Vagina (tissue), 2 donors: Measurements from ENCODE around the gene ABCG4. TPM values are rescaled to one million over a fixed set of nuclear protein-coding genes. Genes with fewer than 3 reads are reported as not detected.

Source experiments
- DNase-seq, 2 donors: peaks; one replicate each; pipeline ENCODE4 v3.0.0-alpha.2; 2017; ENCODE audit errors: extremely low spot score in 2 of 2
- H3K27ac ChIP-seq: fragments of 200-600 bp; sonication (generic); one replicate; pipeline ENCODE4 v1.5.1; 2019
- H3K27me3 ChIP-seq: fragments of 200-600 bp; sonication (generic); one replicate; pipeline ENCODE4 v1.5.1; 2019
- H3K36me3 ChIP-seq, 2 donors: fragments of 200-600 bp; sonication (generic); one replicate each; pipeline ENCODE4 v1.5.1; 2017 to 2019
- H3K4me1 ChIP-seq: fragments of 200-600 bp; sonication (generic); one replicate; pipeline ENCODE4 v1.5.1; 2019
- H3K4me3 ChIP-seq, 2 donors: fragments of 200-600 bp; sonication (generic); 1 replicate in 1 of 2; 2 replicates in 1 of 2; pipeline ENCODE4 v1.5.1; 2016 to 2019
- H3K9me3 ChIP-seq: fragments of 200-600 bp; sonication (generic); one replicate; pipeline ENCODE4 v1.5.1; 2019
- CTCF ChIP-seq, 3 experiments: fragments of 450-650 bp in 2 of 3; fragments of 200-600 bp in 1 of 3; sonication (generic) in 1 of 3; IDR thresholded peaks; one replicate each; pipeline ENCODE4 v1.5.1; 2017 to 2019; ENCODE audit warnings: antibody characterized with exemption in 3 of 3, mild to moderate bottlenecking in 2 of 3, moderate library complexity in 2 of 3
- POLR2A ChIP-seq, 2 donors: fragments of 450-650 bp; IDR thresholded peaks; one replicate each; pipeline ENCODE4 v1.6.1; 2017; ENCODE audit warnings: antibody characterized with exemption in 2 of 2, mild to moderate bottlenecking in 2 of 2, moderate library complexity in 2 of 2
- POLR2AphosphoS5 ChIP-seq, 2 donors: sonication (generic); formaldehyde crosslinking; IDR thresholded peaks; one replicate each; pipeline ENCODE4 v1.9.0; 2017; ENCODE audit warnings: antibody characterized with exemption in 2 of 2, mild to moderate bottlenecking in 2 of 2, low read depth in 1 of 2; ENCODE audit not compliant: insufficient read depth in 1 of 2
- intact Hi-C: fragments of 100-400 bp; cut with DNase I; formaldehyde crosslinking; loops from one replicate; pipeline ENCODE4 v1.15.1; 2023
- total RNA-seq: library from RNA; depleted of rRNA; stranded (reverse); fragments of >200 nt; gene quantifications from one replicate; pipeline ENCODE4 v1.2.3, GENCODE V29; 2016

The ABCG4 gene
- total RNA-seq, 1 donor from 2014 or later: 3.2 TPM

GRCh38 chr11:119175493-119176077, 26.7 kb downstream of the ABCG4 start:
- Histone ChIP-seq H3K9me3 (no peaks in the 10 kb centered on the region), H3K4me1 (no peaks in the 10 kb centered on the region), H3K27me3 (no peaks in the 10 kb centered on the region), H3K27ac (no peak overlapping the region), H3K36me3 (peaks cover 0 to 28% of the 10 kb centered on the region in 2 donors), H3K4me3 (no peak overlapping the region)
- DNase-seq: no peak
- intact Hi-C loops: no loop called here
- no peak for TF ChIP-seq POLR2A (IDR thresholded peaks at IDR 0.05)
- no peak for TF ChIP-seq CTCF (IDR thresholded peaks at IDR 0.05)
- no peak for TF ChIP-seq POLR2AphosphoS5 (IDR thresholded peaks at IDR 0.05; ENCODE audit: insufficient read depth in 1 of 2, low read depth in 1 of 2)

- TF ChIP-seq POLR2A (IDR thresholded peaks at IDR 0.05) (no peak), CTCF (IDR thresholded peaks at IDR 0.05) (no peak), POLR2AphosphoS5 (IDR thresholded peaks at IDR 0.05; ENCODE audit: insufficient read depth in 1 of 2, low read depth in 1 of 2) (no peak)
- Histone ChIP-seq H3K27me3 (no peaks in the 10 kb centered on the region), H3K4me3 (no peak overlapping the region), H3K4me1 (no peaks in the 10 kb centered on the region), H3K36me3 (peaks cover 0 to 42% of the 10 kb centered on the region in 2 donors), H3K9me3 (no peaks in the 10 kb centered on the region), H3K27ac (no peak overlapping the region)
- intact Hi-C loops: no loop called here
- DNase-seq: no peak
Observed at GRCh38 chr11:119178166-119178680, 29.4 kb downstream of the ABCG4 start.

GRCh38 chr11:119179342-119179741, 30.5 kb downstream of the ABCG4 start:
- Histone ChIP-seq H3K36me3 (peaks cover 0 to 31% of the 10 kb centered on the region in 2 donors), H3K4me3 (no peak overlapping the region), H3K4me1 (no peaks in the 10 kb centered on the region), H3K27me3 (no peaks in the 10 kb centered on the region), H3K27ac (no peak overlapping the region), H3K9me3 (no peaks in the 10 kb centered on the region)
- no peak for TF ChIP-seq POLR2AphosphoS5 (IDR thresholded peaks at IDR 0.05; ENCODE audit: insufficient read depth in 1 of 2, low read depth in 1 of 2)
- TF ChIP-seq CTCF (IDR thresholded peaks at IDR 0.05): no peak
- TF ChIP-seq POLR2A (IDR thresholded peaks at IDR 0.05): no peak
- intact Hi-C loops: no loop called here
- no peak for DNase-seq

GRCh38 chr11:119179983-119180382, 31.1 kb downstream of the ABCG4 start:
- Histone ChIP-seq H3K9me3 (no peaks in the 10 kb centered on the region), H3K36me3 (peaks cover 0 to 25% of the 10 kb centered on the region in 2 donors), H3K27me3 (no peaks in the 10 kb centered on the region), H3K4me1 (no peaks in the 10 kb centered on the region), H3K4me3 (no peak overlapping the region), H3K27ac (no peak overlapping the region)
- no peak for TF ChIP-seq POLR2AphosphoS5 (IDR thresholded peaks at IDR 0.05; ENCODE audit: insufficient read depth in 1 of 2, low read depth in 1 of 2)
- no peak for TF ChIP-seq CTCF (IDR thresholded peaks at IDR 0.05)
- no peak for TF ChIP-seq POLR2A (IDR thresholded peaks at IDR 0.05)
- intact Hi-C loops: no loop called here
- DNase-seq: no peak
